PC-3 (cell line): ENCODE data around the gene WDR90.
"Not testable (repeated sequence)": the region's sequence is repeated elsewhere in the genome, so short reads cannot be mapped to it uniquely, and the experiment has no call there.

Experiments
- EZH2 ChIP-seq: fragments of 300-600 bp; sonication (generic); IDR thresholded peaks from one replicate; pipeline ENCODE4 v1.6.1; 2017; ENCODE audit warnings: antibody characterized with exemption, mild to moderate bottlenecking, low read length; ENCODE audit not compliant: unreplicated experiment
- TF ChIP-seq, protein P1 (sequence below): fragments of 300-600 bp; sonication (generic); conservative IDR thresholded peaks from 2 replicates; pipeline ENCODE4 v1.5.1; 2017; ENCODE audit warnings: antibody characterized with exemption, low read depth, mild to moderate bottlenecking, low read length

DNA sequence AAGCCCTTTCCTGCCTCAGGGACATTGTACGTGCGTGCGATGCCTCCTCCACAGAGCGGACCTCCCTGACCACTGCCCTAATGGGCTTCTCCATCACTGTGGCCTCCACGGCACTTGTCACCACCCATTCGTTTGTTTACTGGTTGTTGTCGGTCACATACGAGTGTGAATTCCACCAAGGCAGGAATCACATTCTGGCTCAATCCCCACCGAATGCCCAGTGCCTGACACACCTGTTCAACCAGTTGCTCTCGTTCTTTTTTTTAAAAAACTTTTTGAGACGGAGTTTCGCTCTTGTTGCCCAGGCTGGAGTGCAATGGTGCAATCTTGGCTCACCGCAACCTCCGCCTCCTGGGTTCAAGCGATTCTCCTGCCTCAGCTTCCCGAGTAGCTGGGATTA is 42.1 kb downstream of the WDR90 start:
- TF ChIP-seq, protein P1, sequence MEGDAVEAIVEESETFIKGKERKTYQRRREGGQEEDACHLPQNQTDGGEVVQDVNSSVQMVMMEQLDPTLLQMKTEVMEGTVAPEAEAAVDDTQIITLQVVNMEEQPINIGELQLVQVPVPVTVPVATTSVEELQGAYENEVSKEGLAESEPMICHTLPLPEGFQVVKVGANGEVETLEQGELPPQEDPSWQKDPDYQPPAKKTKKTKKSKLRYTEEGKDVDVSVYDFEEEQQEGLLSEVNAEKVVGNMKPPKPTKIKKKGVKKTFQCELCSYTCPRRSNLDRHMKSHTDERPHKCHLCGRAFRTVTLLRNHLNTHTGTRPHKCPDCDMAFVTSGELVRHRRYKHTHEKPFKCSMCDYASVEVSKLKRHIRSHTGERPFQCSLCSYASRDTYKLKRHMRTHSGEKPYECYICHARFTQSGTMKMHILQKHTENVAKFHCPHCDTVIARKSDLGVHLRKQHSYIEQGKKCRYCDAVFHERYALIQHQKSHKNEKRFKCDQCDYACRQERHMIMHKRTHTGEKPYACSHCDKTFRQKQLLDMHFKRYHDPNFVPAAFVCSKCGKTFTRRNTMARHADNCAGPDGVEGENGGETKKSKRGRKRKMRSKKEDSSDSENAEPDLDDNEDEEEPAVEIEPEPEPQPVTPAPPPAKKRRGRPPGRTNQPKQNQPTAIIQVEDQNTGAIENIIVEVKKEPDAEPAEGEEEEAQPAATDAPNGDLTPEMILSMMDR = not testable (repeated sequence)
- not testable (repeated sequence) for TF ChIP-seq EZH2
